PC-3 (cell line): Measurements from ENCODE around the gene SCYL1.

Source experiments
- EZH2phosphoT487 ChIP-seq: fragments of 300-600 bp; sonication (generic); IDR thresholded peaks from 2 replicates; pipeline ENCODE4 v1.6.1; 2018; ENCODE audit warnings: mild to moderate bottlenecking, antibody characterized with exemption, low read length, borderline replicate concordance
- TF ChIP-seq, protein P1 (sequence below): fragments of 300-600 bp; sonication (generic); conservative IDR thresholded peaks from 2 replicates; pipeline ENCODE4 v1.5.1; 2017; ENCODE audit warnings: antibody characterized with exemption, low read depth, mild to moderate bottlenecking, low read length

GRCh38 chr11:65476632-65477148, 48.2 kb upstream of the SCYL1 start:
- TF ChIP-seq, protein P1, sequence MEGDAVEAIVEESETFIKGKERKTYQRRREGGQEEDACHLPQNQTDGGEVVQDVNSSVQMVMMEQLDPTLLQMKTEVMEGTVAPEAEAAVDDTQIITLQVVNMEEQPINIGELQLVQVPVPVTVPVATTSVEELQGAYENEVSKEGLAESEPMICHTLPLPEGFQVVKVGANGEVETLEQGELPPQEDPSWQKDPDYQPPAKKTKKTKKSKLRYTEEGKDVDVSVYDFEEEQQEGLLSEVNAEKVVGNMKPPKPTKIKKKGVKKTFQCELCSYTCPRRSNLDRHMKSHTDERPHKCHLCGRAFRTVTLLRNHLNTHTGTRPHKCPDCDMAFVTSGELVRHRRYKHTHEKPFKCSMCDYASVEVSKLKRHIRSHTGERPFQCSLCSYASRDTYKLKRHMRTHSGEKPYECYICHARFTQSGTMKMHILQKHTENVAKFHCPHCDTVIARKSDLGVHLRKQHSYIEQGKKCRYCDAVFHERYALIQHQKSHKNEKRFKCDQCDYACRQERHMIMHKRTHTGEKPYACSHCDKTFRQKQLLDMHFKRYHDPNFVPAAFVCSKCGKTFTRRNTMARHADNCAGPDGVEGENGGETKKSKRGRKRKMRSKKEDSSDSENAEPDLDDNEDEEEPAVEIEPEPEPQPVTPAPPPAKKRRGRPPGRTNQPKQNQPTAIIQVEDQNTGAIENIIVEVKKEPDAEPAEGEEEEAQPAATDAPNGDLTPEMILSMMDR = no peak
- no peak for TF ChIP-seq EZH2phosphoT487
